ENCODE measurements around the gene TEX52.

Gene TEX52

DNA sequence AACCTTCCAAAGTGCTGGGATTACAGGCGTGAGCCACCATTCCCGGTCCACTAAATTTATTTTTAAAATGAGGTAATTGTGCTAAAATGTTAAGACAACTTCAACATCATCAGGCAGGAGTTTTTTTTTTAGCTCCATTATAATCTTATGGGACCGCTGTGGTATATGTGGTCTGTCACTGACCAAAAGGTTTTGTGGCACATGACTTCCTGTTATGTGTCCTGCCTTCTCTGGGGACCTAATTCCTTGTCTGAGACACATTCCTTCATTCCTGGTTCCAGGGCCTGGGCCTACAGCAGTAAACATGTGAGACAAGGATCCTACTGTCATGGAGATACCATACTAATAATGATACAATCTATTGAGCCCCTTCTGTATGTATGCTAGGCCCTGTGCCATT, 4.9 kb downstream of the TEX52 start:
- Histone ChIP-seq H3K27ac (ENCODE audit: low read depth, low read length) (no peak overlapping the region), H3K4me3 (ENCODE audit: low read depth, low read length) (no peak overlapping the region), H3K9me3 (ENCODE audit: control insufficient read depth, insufficient read depth, low read length) (no peaks in the 10 kb centered on the region), H3K27me3 (ENCODE audit: control insufficient read depth, insufficient read depth, low read length) (no peaks in the 10 kb centered on the region), H3K9ac (ENCODE audit: low read depth, low read length) (no peak overlapping the region), H3K4me1 (ENCODE audit: control insufficient read depth, insufficient read depth, low read length) (peaks cover under 1% of the 10 kb centered on the region; the same call in 1 of the 2 replicates), H3K36me3 (ENCODE audit: control insufficient read depth, insufficient read depth, low read length) (no peaks in the 10 kb centered on the region)

DNA sequence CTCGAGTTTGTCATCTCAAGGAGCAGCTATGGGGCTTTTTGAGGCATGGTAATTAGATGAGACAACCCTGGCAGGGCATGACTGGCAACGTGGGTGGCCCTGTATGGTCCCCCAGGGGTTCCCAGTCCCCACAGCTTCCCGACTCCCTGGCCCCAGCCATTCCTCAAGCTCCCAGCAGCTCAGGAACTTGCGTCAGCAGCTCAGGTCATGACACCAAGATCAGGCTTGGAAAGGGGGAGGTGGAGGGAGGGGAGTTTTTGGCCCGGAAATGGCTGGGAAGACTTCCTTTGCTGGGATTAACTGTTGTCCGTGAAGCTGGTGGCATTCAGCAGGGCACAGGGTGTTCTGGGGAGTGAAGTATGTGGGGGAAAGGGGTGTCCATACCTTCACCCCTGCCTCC, 11.6 kb downstream of the TEX52 start:
- H3K9me3 ChIP-seq (ENCODE audit: control insufficient read depth, insufficient read depth, low read length): no peaks in the 10 kb centered on the region
- no peak overlapping the region for H3K4me3 ChIP-seq (ENCODE audit: low read depth, low read length)
- no peak overlapping the region for H3K9ac ChIP-seq (ENCODE audit: low read depth, low read length)
- H3K4me1 ChIP-seq (ENCODE audit: control insufficient read depth, insufficient read depth, low read length): peaks cover 7% of the 10 kb centered on the region
- no peaks in the 10 kb centered on the region for H3K36me3 ChIP-seq (ENCODE audit: control insufficient read depth, insufficient read depth, low read length)
- no peaks in the 10 kb centered on the region for H3K27me3 ChIP-seq (ENCODE audit: control insufficient read depth, insufficient read depth, low read length)
- no peak overlapping the region for H3K27ac ChIP-seq (ENCODE audit: low read depth, low read length)

DNA sequence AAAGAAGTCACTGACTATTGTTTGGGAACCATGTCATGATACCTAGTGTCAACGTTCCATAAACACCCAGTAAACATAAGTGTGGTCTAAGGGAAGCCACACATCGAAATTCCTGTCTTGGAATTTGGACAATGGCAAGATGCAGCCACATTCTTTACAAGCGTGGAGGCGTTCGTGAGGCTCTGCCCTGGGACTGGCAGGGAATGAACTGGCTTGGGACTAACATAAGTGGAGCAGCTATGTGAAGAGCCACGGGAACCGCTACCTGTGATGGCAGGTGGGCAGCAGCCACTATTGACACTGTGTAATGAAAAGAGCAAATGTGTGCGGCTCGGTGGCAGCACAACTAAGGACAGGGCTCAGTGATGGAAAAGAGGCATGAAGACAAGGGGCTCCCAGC, 12.1 kb downstream of the TEX52 start:
- Histone ChIP-seq H3K27ac (ENCODE audit: low read depth, low read length) (no peak overlapping the region), H3K9ac (ENCODE audit: low read depth, low read length) (no peak overlapping the region)

DNA sequence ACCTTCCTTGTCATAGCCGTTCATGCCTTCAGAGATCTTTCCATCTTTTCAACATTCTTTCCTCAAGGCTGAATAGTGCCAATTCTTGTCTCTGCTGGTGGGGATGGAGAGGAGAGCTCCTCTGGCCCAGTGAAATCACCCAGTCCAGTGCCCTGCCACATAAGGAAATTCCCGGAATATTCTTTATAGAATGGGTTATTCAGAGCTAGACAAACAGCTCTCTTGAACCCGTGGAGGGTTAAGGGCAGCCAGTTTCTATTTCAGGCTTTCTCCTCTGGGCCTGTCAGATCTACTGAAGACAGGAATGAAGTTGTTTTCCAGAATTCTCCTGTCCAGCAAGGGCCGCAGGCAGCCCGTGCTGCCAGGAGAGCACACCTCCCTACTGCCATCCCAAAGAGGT, 13.9 kb downstream of the TEX52 start:
- Histone ChIP-seq H3K27ac (ENCODE audit: low read depth, low read length) (no peak overlapping the region), H3K9ac (ENCODE audit: low read depth, low read length) (no peak overlapping the region), H3K36me3 (ENCODE audit: control insufficient read depth, insufficient read depth, low read length) (no peaks in the 10 kb centered on the region; the same call in 1 of the 2 replicates), H3K4me3 (ENCODE audit: low read depth, low read length) (no peak overlapping the region), H3K27me3 (ENCODE audit: control insufficient read depth, insufficient read depth, low read length) (no peaks in the 10 kb centered on the region), H3K9me3 (ENCODE audit: control insufficient read depth, insufficient read depth, low read length) (no peaks in the 10 kb centered on the region), H3K4me1 (ENCODE audit: control insufficient read depth, insufficient read depth, low read length) (peaks cover 7% of the 10 kb centered on the region)

More for the DNA sequence above, 12.1 kb downstream of the TEX52 start:
- H3K9me3 ChIP-seq (ENCODE audit: control insufficient read depth, insufficient read depth, low read length): no peaks in the 10 kb centered on the region
- H3K27me3 ChIP-seq (ENCODE audit: control insufficient read depth, insufficient read depth, low read length): no peaks in the 10 kb centered on the region
- H3K36me3 ChIP-seq (ENCODE audit: control insufficient read depth, insufficient read depth, low read length): no peaks in the 10 kb centered on the region; the same call in 1 of the 2 replicates
- H3K4me3 ChIP-seq (ENCODE audit: low read depth, low read length): no peak overlapping the region
- peaks cover 7% of the 10 kb centered on the region for H3K4me1 ChIP-seq (ENCODE audit: control insufficient read depth, insufficient read depth, low read length)

DNA sequence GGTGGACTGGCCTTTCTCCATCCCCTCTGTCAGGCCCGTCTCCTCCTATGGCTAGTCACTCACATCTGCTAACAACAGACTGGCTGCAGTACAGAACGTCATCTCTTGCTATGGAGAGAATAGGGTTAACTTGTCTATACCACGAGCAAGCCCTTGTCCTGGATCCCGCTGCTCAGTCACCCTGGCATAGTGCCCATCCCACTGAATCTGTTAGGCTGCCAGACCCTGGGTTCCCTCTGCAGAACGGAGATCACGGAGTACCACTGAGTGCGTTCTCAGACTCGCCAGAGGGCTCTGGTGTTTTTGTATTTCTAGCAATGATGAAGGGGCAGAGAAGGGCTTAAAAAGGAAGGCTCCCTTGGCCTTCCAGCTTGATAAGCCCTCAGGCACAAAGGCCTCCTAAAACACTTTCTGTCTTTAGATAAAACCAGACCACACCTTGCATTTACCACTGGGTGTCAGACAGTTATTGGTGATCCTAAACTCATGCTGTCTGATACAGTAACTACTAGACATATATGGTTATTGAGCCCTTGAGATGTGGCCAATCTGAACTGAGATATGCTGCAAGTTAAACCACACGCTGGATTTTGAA, 15.7 kb downstream of the TEX52 start:
- Histone ChIP-seq H3K4me1 (ENCODE audit: control insufficient read depth, insufficient read depth, low read length) (peaks cover 7% of the 10 kb centered on the region; the same call in 1 of the 2 replicates), H3K36me3 (ENCODE audit: control insufficient read depth, insufficient read depth, low read length) (no peaks in the 10 kb centered on the region; the same call in 1 of the 2 replicates), H3K9ac (ENCODE audit: low read depth, low read length) (no peak overlapping the region), H3K27ac (ENCODE audit: low read depth, low read length) (no peak overlapping the region), H3K4me3 (ENCODE audit: low read depth, low read length) (no peak overlapping the region), H3K27me3 (ENCODE audit: control insufficient read depth, insufficient read depth, low read length) (no peaks in the 10 kb centered on the region), H3K9me3 (ENCODE audit: control insufficient read depth, insufficient read depth, low read length) (no peaks in the 10 kb centered on the region)

DNA sequence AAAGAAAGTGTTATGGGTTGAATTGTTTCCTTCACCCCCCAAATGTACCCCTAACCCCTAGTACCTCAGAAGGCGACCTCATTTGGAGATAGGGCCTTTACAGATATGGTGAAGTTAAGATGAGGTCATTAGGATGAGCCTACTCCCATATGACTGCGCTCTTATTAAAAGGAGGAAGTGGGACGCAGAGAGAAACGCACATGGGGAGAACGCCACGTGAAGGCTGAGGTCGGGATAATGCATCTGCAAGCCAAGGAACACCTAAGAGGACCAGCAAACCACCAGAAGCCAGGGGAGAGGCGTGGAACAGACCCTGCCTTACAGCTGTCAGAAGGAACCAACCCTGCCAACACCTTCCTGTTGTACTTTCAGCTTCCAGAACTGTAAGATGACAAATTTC, 20.3 kb downstream of the TEX52 start:
- H3K27ac ChIP-seq (ENCODE audit: low read depth, low read length): no peak overlapping the region
- H3K9ac ChIP-seq (ENCODE audit: low read depth, low read length): no peak overlapping the region
- H3K9me3 ChIP-seq (ENCODE audit: control insufficient read depth, insufficient read depth, low read length): no peaks in the 10 kb centered on the region
- H3K27me3 ChIP-seq (ENCODE audit: control insufficient read depth, insufficient read depth, low read length): no peaks in the 10 kb centered on the region
- no peaks in the 10 kb centered on the region; the same call in 1 of the 2 replicates for H3K36me3 ChIP-seq (ENCODE audit: control insufficient read depth, insufficient read depth, low read length)
- peaks cover 17% of the 10 kb centered on the region for H3K4me1 ChIP-seq (ENCODE audit: control insufficient read depth, insufficient read depth, low read length)
- no peak overlapping the region for H3K4me3 ChIP-seq (ENCODE audit: low read depth, low read length)

DNA sequence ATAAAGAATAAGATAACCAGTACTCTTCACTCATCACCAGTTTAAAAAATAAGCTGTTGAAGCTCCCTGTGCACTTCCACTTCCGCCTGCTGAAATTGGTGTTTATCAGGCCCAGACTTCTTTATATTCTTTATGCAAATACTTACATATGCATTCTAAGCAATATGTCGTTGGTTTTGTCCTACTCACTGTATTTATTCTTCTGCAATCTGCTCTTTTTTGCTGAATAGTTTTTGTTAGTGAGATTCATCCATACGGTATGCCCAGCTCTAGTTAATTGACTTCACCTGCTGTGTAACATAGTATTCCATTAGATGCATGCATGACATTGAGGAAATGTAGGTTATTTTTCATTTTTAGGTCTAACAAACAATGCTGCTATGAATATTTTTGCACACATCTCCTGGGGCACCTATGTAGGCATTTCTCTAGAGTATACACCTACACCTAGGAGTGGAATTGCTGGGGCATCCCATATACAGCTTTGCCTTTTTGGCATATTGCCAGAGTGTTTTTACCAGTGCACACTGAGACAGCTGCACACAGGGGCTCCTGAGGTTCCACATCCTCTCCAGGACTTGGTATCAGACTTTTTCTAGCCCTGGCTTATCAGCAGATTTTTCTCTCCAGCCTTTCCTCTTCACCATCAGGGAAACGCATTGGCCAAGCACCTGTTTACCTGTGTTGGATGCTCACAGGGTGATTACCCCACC, 21.0 kb downstream of the TEX52 start:
- H3K27me3 ChIP-seq (ENCODE audit: control insufficient read depth, insufficient read depth, low read length): no peaks in the 10 kb centered on the region

DNA sequence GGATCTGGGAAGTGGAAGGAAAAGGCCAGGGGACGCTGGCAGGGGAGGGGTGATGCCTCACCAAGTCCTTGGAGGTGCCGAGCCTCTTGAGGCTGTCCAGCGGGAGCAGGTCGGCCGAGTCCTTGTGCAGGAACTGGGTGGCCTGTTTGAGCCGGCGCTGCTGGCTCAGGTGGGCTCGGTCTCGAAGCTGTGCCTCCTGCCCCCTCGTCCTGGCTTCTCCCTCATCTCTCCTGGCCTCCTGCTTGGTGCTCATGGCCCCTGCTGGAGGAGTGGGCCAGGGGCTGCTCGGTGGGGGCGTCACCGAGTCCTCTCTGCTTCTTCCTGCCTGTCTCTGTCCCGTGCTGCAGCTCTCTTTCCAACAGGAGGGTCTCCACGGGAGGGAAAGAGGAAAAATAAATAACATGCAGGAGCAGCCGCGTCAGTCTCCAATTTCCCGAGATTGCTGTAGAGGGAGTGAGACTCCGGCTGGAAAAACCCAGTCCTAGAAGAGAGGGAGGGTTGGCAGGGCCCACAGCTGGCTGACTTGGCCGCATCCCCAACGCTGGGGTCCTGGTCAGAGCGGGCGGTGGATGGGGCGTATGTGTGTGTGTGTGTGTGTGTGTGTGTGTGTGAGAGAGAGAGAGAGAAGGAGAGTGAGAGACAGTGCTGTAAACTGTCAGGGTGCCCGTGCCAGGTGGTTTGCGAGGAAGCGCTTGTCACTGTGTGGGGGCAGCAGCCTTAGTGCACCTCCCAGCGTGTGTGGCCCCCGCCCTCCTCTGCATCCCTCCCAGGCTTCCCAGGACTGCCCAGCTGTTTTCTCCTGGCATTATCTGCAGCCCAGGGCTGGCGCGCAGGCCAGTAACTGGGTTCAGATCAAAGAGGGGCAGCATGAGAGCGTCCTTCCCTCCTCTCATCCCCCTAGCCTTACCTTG, 22.0 kb downstream of the TEX52 start, which contains the start of gene NRIP2:
NRIP2 (minus strand) TSS at position 455 of the 911 bp plus-strand sequence; CDS start at position 403, 52 bp downstream.
- H3K9me3 ChIP-seq (ENCODE audit: control insufficient read depth, insufficient read depth, low read length): no peaks in the 10 kb centered on the region
- no peak within 1 kb of the TSS for H3K9ac ChIP-seq (ENCODE audit: low read depth, low read length)
- H3K4me3 ChIP-seq (ENCODE audit: low read depth, low read length): peak within 1 kb of the TSS; percentile 28; the same call in 1 of the 2 replicates

More for the DNA sequence above, 21.0 kb downstream of the TEX52 start:
- Histone ChIP-seq H3K4me3 (ENCODE audit: low read depth, low read length) (no peak overlapping the region), H3K9ac (ENCODE audit: low read depth, low read length) (no peak overlapping the region), H3K4me1 (ENCODE audit: control insufficient read depth, insufficient read depth, low read length) (peaks cover 17% of the 10 kb centered on the region), H3K36me3 (ENCODE audit: control insufficient read depth, insufficient read depth, low read length) (no peaks in the 10 kb centered on the region; the same call in 1 of the 2 replicates), H3K9me3 (ENCODE audit: control insufficient read depth, insufficient read depth, low read length) (no peaks in the 10 kb centered on the region), H3K27ac (ENCODE audit: low read depth, low read length) (no peak overlapping the region)

DNA sequence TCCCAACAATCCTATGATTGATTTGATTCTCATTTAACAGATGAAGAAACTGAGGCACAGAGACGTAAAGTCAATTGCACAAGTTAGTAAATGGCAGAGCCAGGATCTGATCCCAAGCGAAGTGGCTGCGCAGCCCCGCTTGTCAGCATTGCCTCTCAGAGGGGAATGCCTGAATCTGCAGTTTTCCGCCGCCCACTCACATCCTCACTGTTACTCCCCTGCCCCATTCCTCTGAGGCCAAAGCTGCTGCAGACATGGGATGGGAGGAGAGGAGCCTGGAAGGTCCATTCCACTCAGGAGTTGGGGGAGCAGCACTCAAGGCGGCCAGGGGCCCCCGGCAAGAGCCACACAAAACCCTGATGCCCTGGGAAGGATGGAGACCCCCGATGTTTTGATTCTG, 23.0 kb downstream of the TEX52 start:
- H3K9ac ChIP-seq (ENCODE audit: low read depth, low read length): no peak overlapping the region
- peaks cover 6% of the 10 kb centered on the region for H3K36me3 ChIP-seq (ENCODE audit: control insufficient read depth, insufficient read depth, low read length)
- no peaks in the 10 kb centered on the region for H3K27me3 ChIP-seq (ENCODE audit: control insufficient read depth, insufficient read depth, low read length)
- no peak overlapping the region for H3K4me3 ChIP-seq (ENCODE audit: low read depth, low read length)
- H3K27ac ChIP-seq (ENCODE audit: low read depth, low read length): no peak overlapping the region
- H3K4me1 ChIP-seq (ENCODE audit: control insufficient read depth, insufficient read depth, low read length): peaks cover 17% of the 10 kb centered on the region
- H3K9me3 ChIP-seq (ENCODE audit: control insufficient read depth, insufficient read depth, low read length): no peaks in the 10 kb centered on the region

More for the DNA sequence above, 22.0 kb downstream of the TEX52 start, which contains the start of gene NRIP2:
- Histone ChIP-seq H3K27me3 (ENCODE audit: control insufficient read depth, insufficient read depth, low read length) (no peaks in the 10 kb centered on the region), H3K4me1 (ENCODE audit: control insufficient read depth, insufficient read depth, low read length) (peaks cover 17% of the 10 kb centered on the region), H3K27ac (ENCODE audit: low read depth, low read length) (no peak within 1 kb of the TSS), H3K36me3 (ENCODE audit: control insufficient read depth, insufficient read depth, low read length) (no peaks in the 10 kb centered on the region; the same call in none of the 2 replicates)

DNA sequence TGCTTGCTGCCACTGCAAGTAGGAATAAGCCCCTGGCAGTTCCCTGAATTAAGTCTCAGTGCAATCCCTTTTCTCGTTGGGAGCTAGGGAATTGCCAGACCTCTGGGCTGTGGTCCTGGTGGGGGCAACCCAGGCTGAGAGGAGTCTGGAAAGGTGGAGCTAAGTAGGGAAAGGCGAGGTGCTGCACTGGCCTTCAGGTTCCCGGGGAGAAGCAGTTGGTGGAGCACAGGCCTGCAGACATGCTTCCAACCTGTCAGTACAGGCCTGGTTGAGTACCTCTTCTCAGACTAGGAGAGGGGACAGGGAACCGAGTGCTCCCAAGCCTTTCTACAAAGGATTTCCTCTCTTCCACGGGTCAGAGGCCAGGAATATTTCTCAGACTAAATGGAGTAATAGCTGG, 23.5 kb downstream of the TEX52 start:
- Histone ChIP-seq H3K27me3 (ENCODE audit: control insufficient read depth, insufficient read depth, low read length) (no peaks in the 10 kb centered on the region), H3K36me3 (ENCODE audit: control insufficient read depth, insufficient read depth, low read length) (peaks cover 8% of the 10 kb centered on the region), H3K4me1 (ENCODE audit: control insufficient read depth, insufficient read depth, low read length) (peaks cover 17% of the 10 kb centered on the region), H3K4me3 (ENCODE audit: low read depth, low read length) (no peak overlapping the region), H3K9ac (ENCODE audit: low read depth, low read length) (no peak overlapping the region), H3K27ac (ENCODE audit: low read depth, low read length) (no peak overlapping the region), H3K9me3 (ENCODE audit: control insufficient read depth, insufficient read depth, low read length) (no peaks in the 10 kb centered on the region)

Measured in HUES48 (cell line).